CD4-positive, alpha-beta T cell treated with Interleukin-2 at 100 ng/mL for 4 hours (primary cell): ENCODE data around the gene PCDHGB3.
A peak's percentile ranks its signal among the peaks of the same experiment; 100 is the strongest.

ENCODE experiments used
- DNase-seq: peaks from one replicate; pipeline ENCODE4 v3.0.0-alpha.2; 2020; ENCODE audit warnings: low spot score

Gene PCDHGB3

DNA sequence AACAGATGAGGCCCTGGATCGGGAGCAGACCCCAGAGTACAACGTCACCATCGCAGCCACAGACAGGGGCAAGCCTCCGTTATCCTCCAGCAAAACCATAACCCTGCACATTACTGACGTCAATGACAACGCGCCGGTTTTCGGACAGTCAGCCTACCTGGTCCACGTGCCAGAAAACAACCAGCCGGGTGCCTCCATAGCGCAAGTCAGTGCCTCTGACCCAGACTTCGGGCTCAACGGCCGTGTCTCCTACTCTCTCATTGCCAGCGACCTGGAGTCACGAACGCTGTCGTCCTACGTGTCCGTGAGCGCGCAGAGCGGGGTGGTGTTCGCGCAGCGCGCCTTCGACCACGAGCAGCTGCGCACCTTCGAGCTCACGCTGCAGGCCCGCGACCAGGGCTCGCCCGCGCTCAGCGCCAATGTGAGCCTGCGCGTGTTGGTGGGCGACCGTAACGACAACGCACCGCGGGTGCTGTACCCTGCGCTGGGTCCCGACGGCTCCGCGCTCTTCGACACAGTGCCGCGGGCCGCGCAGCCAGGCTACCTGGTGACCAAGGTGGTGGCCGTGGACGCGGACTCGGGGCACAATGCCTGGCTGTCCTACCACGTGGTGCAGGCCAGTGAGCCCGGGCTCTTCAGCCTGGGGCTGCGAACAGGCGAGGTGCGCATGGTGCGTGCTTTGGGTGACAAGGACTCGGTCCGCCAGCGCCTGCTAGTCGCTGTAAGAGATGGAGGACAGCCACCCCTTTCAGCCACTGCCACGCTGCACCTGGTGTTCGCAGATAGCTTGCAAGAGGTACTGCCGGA lies 49.2 kb downstream of the PCDHGB3 start:
- DNase-seq, result no peak

DNA sequence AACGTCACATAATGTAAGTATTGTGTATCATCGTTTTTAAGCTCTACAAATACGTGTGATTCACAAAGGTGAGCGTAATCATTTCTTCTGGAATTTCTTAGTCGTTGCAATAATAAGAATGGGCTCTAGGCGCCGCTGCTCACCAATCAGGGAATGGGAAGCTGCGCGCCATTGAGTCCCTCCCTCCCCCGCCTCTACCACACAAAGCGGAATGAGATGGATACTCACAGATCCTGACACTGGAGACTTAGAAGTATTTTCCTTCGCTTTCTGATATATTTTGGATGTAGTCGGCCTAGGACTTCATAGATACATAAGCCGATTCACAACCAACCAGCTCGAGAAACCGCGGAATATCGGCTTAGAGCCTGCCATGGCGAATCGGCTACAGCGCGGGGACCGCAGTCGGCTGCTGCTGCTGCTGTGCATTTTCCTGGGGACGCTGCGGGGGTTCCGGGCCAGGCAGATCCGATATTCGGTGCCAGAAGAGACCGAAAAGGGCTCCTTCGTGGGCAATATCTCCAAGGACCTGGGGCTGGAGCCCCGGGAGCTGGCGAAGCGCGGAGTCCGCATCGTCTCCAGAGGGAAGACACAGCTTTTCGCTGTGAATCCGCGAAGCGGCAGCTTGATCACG lies 50.9 kb downstream of the PCDHGB3 start, which contains the start of gene PCDHGA11:
Gene PCDHGA11, plus strand, starts transcription at position 197 of the 634 bp plus-strand sequence. Its CDS starts 177 bp downstream, at position 374.
- peak; percentile 44 for DNase-seq

DNA sequence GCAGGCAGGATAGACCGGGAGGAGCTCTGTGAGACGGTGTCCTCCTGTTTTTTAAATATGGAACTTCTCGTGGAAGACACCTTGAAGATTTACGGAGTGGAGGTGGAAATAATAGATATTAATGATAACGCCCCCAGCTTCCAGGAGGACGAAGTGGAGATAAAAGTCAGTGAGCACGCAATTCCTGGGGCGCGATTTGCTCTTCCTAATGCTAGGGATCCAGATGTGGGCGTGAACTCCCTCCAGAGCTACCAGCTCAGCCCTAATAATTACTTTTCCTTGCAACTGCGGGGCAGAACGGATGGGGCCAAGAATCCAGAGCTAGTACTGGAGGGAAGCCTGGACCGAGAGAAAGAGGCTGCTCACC lies 51.4 kb downstream of the PCDHGB3 start:
- DNase-seq, result no peak
